SK-N-SH treated with all-trans-retinoic acid at 6 μM for 48 hours (cell line): ENCODE results near the gene ABHD8.
A peak's percentile ranks its signal among the peaks of the same experiment; 100 is the strongest.

Experiments used
- ATAC-seq: fragments of 200-7000 bp; cut with Tn5 transposase; 3 replicates; pipeline ENCODE4 v1.9.1; 2020; ENCODE audit warnings: mild to moderate bottlenecking, moderate library complexity
- ARNTL ChIP-seq: fragments of 450-650 bp; formaldehyde crosslinking; IDR thresholded peaks from 2 replicates; pipeline ENCODE4 v1.5.0; 2020; ENCODE audit warnings: low read depth, mild to moderate bottlenecking, moderate library complexity, borderline replicate concordance
- BACH2 ChIP-seq: fragments of 250-450 bp; sonication (Bioruptor Pico); IDR thresholded peaks from 2 replicates; pipeline ENCODE4 v1.9.0; 2021; ENCODE audit warnings: mild to moderate bottlenecking, borderline replicate concordance
- CSDC2 ChIP-seq: fragments of 250-450 bp; sonication (Bioruptor Pico); IDR thresholded peaks from 2 replicates; pipeline ENCODE4 v1.5.0; 2020; ENCODE audit warnings: mild to moderate bottlenecking, moderate library complexity
- ESRRG ChIP-seq: fragments of 250-450 bp; sonication (Bioruptor Pico); IDR thresholded peaks from 2 replicates; pipeline ENCODE4 v1.6.1; 2021; ENCODE audit warnings: mild to moderate bottlenecking
- GLIS3 ChIP-seq: fragments of 250-450 bp; sonication (Bioruptor Pico); IDR thresholded peaks from 2 replicates; pipeline ENCODE4 v1.5.0; 2020; ENCODE audit warnings: mild to moderate bottlenecking, moderate library complexity
- ISL1 ChIP-seq: fragments of 250-450 bp; sonication (Bioruptor Pico); IDR thresholded peaks from 2 replicates; pipeline ENCODE4 v2.1.2; 2022; ENCODE audit warnings: mild to moderate bottlenecking, moderate library complexity
- OSR1 ChIP-seq: fragments of 250-450 bp; sonication (Bioruptor Pico); IDR thresholded peaks from 2 replicates; pipeline ENCODE4 v1.8.0; 2022; ENCODE audit warnings: moderate library complexity, mild to moderate bottlenecking, inconsistent platforms
- PPARA ChIP-seq: fragments of 250-450 bp; sonication (Bioruptor Pico); IDR thresholded peaks from 2 replicates; pipeline ENCODE4 v1.5.0; 2020; ENCODE audit warnings: mild to moderate bottlenecking, borderline replicate concordance
- RARB ChIP-seq: fragments of 250-450 bp; sonication (Bioruptor Pico); IDR thresholded peaks from 2 replicates; pipeline ENCODE4 v1.8.0; 2021; ENCODE audit warnings: mild to moderate bottlenecking, moderate library complexity
- SNAI2 ChIP-seq: fragments of 250-450 bp; sonication (Bioruptor Pico); IDR thresholded peaks from 2 replicates; pipeline ENCODE4 v1.5.0; 2020; ENCODE audit warnings: mild to moderate bottlenecking, moderate library complexity
- TCF4 ChIP-seq: fragments of 250-450 bp; sonication (Bioruptor Pico); IDR thresholded peaks from 2 replicates; pipeline ENCODE4 v1.8.0; 2021; ENCODE audit warnings: mild to moderate bottlenecking, moderate library complexity, borderline replicate concordance
- TOX ChIP-seq: fragments of 250-450 bp; sonication (Bioruptor Pico); IDR thresholded peaks from 2 replicates; pipeline ENCODE4 v1.8.0; 2021; ENCODE audit warnings: mild to moderate bottlenecking, moderate library complexity, borderline replicate concordance
- ZC3H10 ChIP-seq: fragments of 250-450 bp; sonication (Bioruptor Pico); IDR thresholded peaks from 2 replicates; pipeline ENCODE4 v1.5.1; 2021; ENCODE audit warnings: mild to moderate bottlenecking, moderate library complexity
- ZFP3 ChIP-seq: fragments of 250-450 bp; sonication (Bioruptor Pico); IDR thresholded peaks from 2 replicates; pipeline ENCODE4 v1.5.0; 2020; ENCODE audit warnings: mild to moderate bottlenecking, moderate library complexity
- ZFP30 ChIP-seq: fragments of 450-650 bp; formaldehyde crosslinking; IDR thresholded peaks from 2 replicates; pipeline ENCODE4 v1.5.0; 2022; ENCODE audit warnings: mild to moderate bottlenecking, moderate library complexity
- ZNF565 ChIP-seq: fragments of 450-650 bp; formaldehyde crosslinking; conservative IDR thresholded peaks from 2 replicates; pipeline ENCODE4 v1.5.0; 2020; ENCODE audit warnings: low read depth, mild to moderate bottlenecking, moderate library complexity
- ZNF70 ChIP-seq: fragments of 450-650 bp; formaldehyde crosslinking; IDR thresholded peaks from 2 replicates; pipeline ENCODE4 v1.5.0; 2020; ENCODE audit warnings: mild to moderate bottlenecking, moderate library complexity
- TF ChIP-seq, protein P1 (sequence below): fragments of 250-450 bp; sonication (Bioruptor Pico); IDR thresholded peaks from 2 replicates; pipeline ENCODE4 v1.8.0; 2020; ENCODE audit warnings: mild to moderate bottlenecking, moderate library complexity, borderline replicate concordance
- TF ChIP-seq, protein P2 (sequence below): fragments of 250-450 bp; sonication (Bioruptor Pico); IDR thresholded peaks from 2 replicates; pipeline ENCODE4 v1.8.0; 2021; ENCODE audit warnings: low read depth, mild to moderate bottlenecking, moderate library complexity, borderline replicate concordance
- TF ChIP-seq, protein P3 (sequence below): fragments of 250-450 bp; sonication (Bioruptor Pico); IDR thresholded peaks from 2 replicates; pipeline ENCODE4 v1.5.1; 2020; ENCODE audit warnings: low read depth, mild to moderate bottlenecking, moderate library complexity
- TF ChIP-seq, protein P4 (sequence below): fragments of 250-450 bp; sonication (Bioruptor Pico); IDR thresholded peaks from 2 replicates; pipeline ENCODE4 v1.5.1; 2021; ENCODE audit warnings: mild to moderate bottlenecking, moderate library complexity
- TF ChIP-seq, protein P5 (sequence below): fragments of 250-450 bp; sonication (Bioruptor Pico); IDR thresholded peaks from 2 replicates; pipeline ENCODE4 v1.5.0; 2020; ENCODE audit warnings: mild to moderate bottlenecking, moderate library complexity

The ABHD8 gene

DNA sequence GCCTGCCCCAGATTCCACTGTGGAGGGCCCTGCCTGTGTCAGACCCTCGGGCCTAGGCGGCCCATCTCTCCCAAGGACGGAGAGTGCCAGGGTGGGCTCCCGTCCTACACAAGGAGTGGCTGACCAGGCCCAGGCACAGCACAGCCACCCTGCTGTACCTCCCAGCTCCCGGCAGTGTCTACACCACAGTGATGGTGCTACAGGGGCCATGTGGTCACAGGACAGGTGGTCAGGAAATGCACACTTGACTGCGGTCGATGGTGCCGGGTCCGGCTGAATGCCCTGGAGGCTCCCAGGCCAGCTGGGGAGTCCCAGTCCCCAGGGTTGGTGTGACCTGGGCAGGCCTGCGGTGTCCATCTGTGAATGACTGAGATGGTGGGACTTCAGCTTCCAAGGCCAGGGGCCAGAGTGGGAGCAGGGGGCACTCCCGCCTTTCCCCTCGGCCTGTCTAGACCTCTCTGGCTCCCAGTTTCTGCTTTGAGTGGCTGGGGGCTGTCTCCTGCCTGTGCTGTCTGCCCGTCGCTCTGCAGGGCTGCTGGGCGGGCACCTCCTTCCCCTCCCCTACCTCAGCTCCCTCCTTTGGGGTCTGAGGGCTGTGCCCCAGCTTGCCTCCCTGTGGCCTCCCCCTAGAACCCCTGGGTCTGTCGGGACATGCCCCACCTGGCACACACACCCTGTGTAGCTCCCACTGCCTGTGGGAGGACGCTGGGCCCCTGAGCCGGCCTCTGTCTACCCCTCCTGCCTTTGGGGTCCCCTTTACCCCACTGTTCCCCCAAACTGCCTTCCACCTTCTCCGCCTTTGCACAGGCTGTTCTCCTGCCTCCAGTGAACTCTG is 18.6 kb upstream of the ABHD8 start:
- TF ChIP-seq PPARA (CRISPR knock-in tag) (no peak), OSR1 (CRISPR knock-in tag) (no peak), ZC3H10 (CRISPR knock-in tag) (no peak), ISL1 (CRISPR knock-in tag) (no peak), CSDC2 (CRISPR knock-in tag) (no peak), RARB (CRISPR knock-in tag) (no peak), ZFP30 (no peak), SNAI2 (CRISPR knock-in tag) (no peak)
- TF ChIP-seq, protein P1, sequence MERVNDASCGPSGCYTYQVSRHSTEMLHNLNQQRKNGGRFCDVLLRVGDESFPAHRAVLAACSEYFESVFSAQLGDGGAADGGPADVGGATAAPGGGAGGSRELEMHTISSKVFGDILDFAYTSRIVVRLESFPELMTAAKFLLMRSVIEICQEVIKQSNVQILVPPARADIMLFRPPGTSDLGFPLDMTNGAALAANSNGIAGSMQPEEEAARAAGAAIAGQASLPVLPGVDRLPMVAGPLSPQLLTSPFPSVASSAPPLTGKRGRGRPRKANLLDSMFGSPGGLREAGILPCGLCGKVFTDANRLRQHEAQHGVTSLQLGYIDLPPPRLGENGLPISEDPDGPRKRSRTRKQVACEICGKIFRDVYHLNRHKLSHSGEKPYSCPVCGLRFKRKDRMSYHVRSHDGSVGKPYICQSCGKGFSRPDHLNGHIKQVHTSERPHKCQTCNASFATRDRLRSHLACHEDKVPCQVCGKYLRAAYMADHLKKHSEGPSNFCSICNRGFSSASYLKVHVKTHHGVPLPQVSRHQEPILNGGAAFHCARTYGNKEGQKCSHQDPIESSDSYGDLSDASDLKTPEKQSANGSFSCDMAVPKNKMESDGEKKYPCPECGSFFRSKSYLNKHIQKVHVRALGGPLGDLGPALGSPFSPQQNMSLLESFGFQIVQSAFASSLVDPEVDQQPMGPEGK (CRISPR knock-in tag), result no peak
- TF ChIP-seq, protein P2, sequence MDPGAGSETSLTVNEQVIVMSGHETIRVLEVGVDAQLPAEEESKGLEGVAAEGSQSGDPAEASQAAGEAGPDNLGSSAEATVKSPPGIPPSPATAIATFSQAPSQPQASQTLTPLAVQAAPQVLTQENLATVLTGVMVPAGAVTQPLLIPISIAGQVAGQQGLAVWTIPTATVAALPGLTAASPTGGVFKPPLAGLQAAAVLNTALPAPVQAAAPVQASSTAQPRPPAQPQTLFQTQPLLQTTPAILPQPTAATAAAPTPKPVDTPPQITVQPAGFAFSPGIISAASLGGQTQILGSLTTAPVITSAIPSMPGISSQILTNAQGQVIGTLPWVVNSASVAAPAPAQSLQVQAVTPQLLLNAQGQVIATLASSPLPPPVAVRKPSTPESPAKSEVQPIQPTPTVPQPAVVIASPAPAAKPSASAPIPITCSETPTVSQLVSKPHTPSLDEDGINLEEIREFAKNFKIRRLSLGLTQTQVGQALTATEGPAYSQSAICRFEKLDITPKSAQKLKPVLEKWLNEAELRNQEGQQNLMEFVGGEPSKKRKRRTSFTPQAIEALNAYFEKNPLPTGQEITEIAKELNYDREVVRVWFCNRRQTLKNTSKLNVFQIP (CRISPR knock-in tag), result no peak
- TF ChIP-seq, protein P3, sequence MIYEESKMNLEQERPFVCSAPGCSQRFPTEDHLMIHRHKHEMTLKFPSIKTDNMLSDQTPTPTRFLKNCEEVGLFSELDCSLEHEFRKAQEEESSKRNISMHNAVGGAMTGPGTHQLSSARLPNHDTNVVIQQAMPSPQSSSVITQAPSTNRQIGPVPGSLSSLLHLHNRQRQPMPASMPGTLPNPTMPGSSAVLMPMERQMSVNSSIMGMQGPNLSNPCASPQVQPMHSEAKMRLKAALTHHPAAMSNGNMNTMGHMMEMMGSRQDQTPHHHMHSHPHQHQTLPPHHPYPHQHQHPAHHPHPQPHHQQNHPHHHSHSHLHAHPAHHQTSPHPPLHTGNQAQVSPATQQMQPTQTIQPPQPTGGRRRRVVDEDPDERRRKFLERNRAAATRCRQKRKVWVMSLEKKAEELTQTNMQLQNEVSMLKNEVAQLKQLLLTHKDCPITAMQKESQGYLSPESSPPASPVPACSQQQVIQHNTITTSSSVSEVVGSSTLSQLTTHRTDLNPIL (CRISPR knock-in tag), result no peak
- TF ChIP-seq, protein P4, sequence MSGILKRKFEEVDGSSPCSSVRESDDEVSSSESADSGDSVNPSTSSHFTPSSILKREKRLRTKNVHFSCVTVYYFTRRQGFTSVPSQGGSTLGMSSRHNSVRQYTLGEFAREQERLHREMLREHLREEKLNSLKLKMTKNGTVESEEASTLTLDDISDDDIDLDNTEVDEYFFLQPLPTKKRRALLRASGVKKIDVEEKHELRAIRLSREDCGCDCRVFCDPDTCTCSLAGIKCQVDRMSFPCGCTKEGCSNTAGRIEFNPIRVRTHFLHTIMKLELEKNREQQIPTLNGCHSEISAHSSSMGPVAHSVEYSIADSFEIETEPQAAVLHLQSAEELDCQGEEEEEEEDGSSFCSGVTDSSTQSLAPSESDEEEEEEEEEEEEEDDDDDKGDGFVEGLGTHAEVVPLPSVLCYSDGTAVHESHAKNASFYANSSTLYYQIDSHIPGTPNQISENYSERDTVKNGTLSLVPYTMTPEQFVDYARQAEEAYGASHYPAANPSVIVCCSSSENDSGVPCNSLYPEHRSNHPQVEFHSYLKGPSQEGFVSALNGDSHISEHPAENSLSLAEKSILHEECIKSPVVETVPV (CRISPR knock-in tag), result no peak
- peak; percentile 11 for ATAC-seq

DNA sequence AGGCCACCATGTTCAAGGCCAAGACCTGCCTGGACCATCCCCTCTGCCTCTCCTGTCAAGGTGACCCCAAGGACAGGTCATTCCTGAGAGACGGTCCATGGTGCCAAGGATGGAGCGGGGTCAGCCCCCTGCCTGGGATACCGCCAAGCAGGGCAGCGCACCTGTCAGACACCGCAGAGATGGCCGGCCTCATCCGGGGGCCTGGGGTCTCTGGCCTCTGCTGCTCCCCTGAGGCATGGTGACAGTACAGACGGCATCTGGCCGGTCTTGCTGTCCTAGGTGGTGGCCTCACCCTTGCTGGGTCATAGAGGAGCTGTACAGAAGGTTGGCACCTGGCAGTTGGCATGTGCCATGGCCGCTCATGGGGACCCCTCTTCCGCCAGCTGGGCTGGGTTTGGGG is 17.2 kb upstream of the ABHD8 start:
- ATAC-seq, result no peak
- TF ChIP-seq TCF4 (CRISPR knock-in tag) (no peak), PPARA (CRISPR knock-in tag) (no peak), TOX (no peak), SNAI2 (CRISPR knock-in tag) (no peak), ESRRG (CRISPR knock-in tag) (no peak), ISL1 (CRISPR knock-in tag) (no peak), ARNTL (no peak), ZFP3 (CRISPR knock-in tag) (no peak), GLIS3 (no peak), CSDC2 (CRISPR knock-in tag) (no peak), ZNF70 (CRISPR knock-in tag) (no peak), OSR1 (CRISPR knock-in tag) (no peak), BACH2 (CRISPR knock-in tag) (no peak), ZFP30 (no peak), ZNF565 (no peak), ZC3H10 (CRISPR knock-in tag) (no peak)
- TF ChIP-seq, protein P1 (CRISPR knock-in tag), result no peak
- TF ChIP-seq, protein P2 (CRISPR knock-in tag), result no peak
- TF ChIP-seq, protein P5, sequence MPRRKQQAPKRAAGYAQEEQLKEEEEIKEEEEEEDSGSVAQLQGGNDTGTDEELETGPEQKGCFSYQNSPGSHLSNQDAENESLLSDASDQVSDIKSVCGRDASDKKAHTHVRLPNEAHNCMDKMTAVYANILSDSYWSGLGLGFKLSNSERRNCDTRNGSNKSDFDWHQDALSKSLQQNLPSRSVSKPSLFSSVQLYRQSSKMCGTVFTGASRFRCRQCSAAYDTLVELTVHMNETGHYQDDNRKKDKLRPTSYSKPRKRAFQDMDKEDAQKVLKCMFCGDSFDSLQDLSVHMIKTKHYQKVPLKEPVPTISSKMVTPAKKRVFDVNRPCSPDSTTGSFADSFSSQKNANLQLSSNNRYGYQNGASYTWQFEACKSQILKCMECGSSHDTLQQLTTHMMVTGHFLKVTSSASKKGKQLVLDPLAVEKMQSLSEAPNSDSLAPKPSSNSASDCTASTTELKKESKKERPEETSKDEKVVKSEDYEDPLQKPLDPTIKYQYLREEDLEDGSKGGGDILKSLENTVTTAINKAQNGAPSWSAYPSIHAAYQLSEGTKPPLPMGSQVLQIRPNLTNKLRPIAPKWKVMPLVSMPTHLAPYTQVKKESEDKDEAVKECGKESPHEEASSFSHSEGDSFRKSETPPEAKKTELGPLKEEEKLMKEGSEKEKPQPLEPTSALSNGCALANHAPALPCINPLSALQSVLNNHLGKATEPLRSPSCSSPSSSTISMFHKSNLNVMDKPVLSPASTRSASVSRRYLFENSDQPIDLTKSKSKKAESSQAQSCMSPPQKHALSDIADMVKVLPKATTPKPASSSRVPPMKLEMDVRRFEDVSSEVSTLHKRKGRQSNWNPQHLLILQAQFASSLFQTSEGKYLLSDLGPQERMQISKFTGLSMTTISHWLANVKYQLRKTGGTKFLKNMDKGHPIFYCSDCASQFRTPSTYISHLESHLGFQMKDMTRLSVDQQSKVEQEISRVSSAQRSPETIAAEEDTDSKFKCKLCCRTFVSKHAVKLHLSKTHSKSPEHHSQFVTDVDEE (CRISPR knock-in tag), result no peak
- TF ChIP-seq, protein P3 (CRISPR knock-in tag), result no peak
